KOPT-K1 (cell line): ENCODE results near the gene KASH5.
"Not testable (repeated sequence)": the region's sequence is repeated elsewhere in the genome, so short reads cannot be mapped to it uniquely, and the experiment has no call there.

Experiments
- H3K27ac ChIP-seq: fragments of 200-600 bp; sonication (generic); 2 replicates; pipeline ENCODE4 v1.5.1; 2016; ENCODE audit warnings: antibody characterized with exemption, mild to moderate bottlenecking, low read depth, low read length; ENCODE audit not compliant: poor library complexity, severe bottlenecking
- H3K36me3 ChIP-seq: fragments of 200-600 bp; sonication (generic); 2 replicates; pipeline ENCODE4 v1.5.1; 2017; ENCODE audit warnings: antibody characterized with exemption, mild to moderate bottlenecking, low read length, moderate library complexity; ENCODE audit not compliant: insufficient read depth
- H3K9me3 ChIP-seq: fragments of 200-600 bp; sonication (generic); 2 replicates; pipeline ENCODE4 v1.5.1; 2017; ENCODE audit warnings: antibody characterized with exemption, low read length, mild to moderate bottlenecking; ENCODE audit not compliant: insufficient read depth, poor library complexity, severe bottlenecking

KASH5 gene

DNA sequence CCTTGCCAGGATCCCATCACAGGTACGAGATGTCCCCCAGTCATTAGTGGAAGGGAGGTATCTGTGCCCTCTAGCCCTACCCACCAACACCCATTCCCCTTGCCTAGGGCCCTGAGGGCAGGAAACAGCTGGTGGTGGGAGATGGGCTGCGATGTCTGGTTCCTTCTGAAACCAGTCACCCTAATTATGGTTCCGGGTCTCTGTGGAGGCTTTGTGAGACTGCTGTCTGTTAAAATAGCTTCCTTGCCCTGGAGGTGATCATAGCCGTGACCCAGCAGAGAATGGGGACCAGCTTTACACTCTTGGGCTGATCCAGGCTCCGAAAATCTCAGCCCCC, 70.5 kb downstream of the KASH5 start:
- H3K36me3 ChIP-seq: peaks cover 29% of the 10 kb centered on the region
- H3K27ac ChIP-seq: peak overlapping the region; percentile 29
- H3K9me3 ChIP-seq: no peaks in the 10 kb centered on the region

GRCh38 chr19:49459388-49459787, 71.3 kb downstream of the KASH5 start:
- peaks cover 32% of the 10 kb centered on the region for H3K36me3 ChIP-seq
- no peaks in the 10 kb centered on the region for H3K9me3 ChIP-seq
- no peak overlapping the region for H3K27ac ChIP-seq

GRCh38 chr19:49461130-49461529, 73.1 kb downstream of the KASH5 start:
- not testable (repeated sequence) for H3K9me3 ChIP-seq, H3K27ac ChIP-seq
- H3K36me3 ChIP-seq: peaks cover 49% of the 10 kb centered on the region

DNA sequence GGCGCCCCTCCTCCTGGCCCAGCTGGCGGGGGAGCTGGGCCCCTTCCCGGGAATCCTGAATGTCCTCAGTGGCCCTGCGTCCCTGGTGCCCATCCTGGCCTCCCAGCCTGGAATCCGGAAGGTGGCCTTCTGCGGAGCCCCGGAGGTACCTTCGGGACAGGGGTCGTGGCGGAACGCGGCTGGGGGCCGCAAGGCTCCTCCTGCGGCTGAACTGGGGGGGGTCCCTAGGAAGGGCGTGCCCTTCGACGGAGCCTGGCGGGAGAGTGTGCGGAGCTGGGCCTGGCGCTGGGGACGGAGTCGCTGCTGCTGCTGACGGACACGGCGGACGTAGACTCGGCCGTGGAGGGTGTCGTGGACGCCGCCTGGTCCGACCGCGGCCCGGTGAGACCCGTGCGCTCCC, 73.6 kb downstream of the KASH5 start:
- no peaks in the 10 kb centered on the region for H3K9me3 ChIP-seq
- peaks cover 48% of the 10 kb centered on the region for H3K36me3 ChIP-seq
- H3K27ac ChIP-seq: no peak overlapping the region

GRCh38 chr19:49462492-49462891, 74.4 kb downstream of the KASH5 start:
- no peaks in the 10 kb centered on the region for H3K9me3 ChIP-seq
- no peak overlapping the region for H3K27ac ChIP-seq
- peaks cover 49% of the 10 kb centered on the region for H3K36me3 ChIP-seq

- Histone ChIP-seq H3K9me3 (no peaks in the 10 kb centered on the region), H3K36me3 (peaks cover 45% of the 10 kb centered on the region), H3K27ac (no peak overlapping the region)
Observed at GRCh38 chr19:49463960-49464740, 76.1 kb downstream of the KASH5 start.

DNA sequence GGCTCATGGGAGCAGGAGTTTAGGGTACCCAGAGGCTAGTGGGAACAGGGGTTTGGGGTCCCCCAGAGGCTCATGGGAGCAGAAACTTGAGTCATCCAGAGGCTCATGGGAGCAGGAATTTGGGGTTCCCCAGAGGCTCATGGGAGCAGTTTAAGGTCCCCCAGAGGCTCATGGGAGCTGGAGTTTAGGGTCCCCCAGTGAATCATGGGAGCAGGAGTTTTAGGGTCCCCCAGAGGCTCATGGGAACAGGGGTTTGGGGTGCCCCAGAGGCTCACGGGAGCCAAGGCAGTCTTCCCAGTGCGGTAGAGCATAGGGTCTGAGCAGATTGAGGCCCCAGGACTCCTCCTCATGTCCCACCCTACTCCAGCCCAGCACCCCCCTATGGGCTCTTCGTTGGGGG, 77.3 kb downstream of the KASH5 start:
- no peaks in the 10 kb centered on the region for H3K9me3 ChIP-seq
- peaks cover 32% of the 10 kb centered on the region for H3K36me3 ChIP-seq
- H3K27ac ChIP-seq: no peak overlapping the region
